ENCODE results near the gene ICA1.
A peak's percentile ranks its signal among the peaks of the same experiment; 100 is the strongest.

The ICA1 gene

GRCh38 chr7:8157296-8157695 is 104.7 kb downstream of the ICA1 start:
- no peak for DNase-seq

DNA sequence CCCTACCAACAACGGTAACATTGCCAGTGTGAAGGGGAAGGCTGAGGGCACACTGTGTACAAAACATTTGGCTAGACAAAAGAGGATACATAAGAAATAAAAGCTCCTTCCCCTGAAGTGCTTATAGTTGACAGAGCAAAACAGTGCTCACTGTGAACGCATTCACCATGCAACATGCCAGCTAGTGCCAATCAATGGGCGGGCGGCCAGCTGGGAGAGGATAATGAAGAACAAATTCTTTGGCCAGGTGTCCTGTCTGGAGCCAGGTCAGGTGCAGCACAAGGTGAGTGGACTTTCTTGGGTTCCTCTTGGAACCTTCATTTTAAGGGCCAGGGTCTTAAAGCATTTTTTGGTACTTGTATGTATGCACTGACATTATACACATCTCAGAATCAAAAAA is 106.1 kb downstream of the ICA1 start:
- peak; percentile 37 for DNase-seq

- peak; percentile 94 for DNase-seq
These were observed 107.7 kb downstream of the ICA1 start for GRCh38 chr7:8154272-8154671.

- no peak for DNase-seq
These were observed 109.3 kb downstream of the ICA1 start for GRCh38 chr7:8152489-8153192.

GRCh38 chr7:8151161-8151725 is 110.7 kb downstream of the ICA1 start:
- DNase-seq = no peak

DNA sequence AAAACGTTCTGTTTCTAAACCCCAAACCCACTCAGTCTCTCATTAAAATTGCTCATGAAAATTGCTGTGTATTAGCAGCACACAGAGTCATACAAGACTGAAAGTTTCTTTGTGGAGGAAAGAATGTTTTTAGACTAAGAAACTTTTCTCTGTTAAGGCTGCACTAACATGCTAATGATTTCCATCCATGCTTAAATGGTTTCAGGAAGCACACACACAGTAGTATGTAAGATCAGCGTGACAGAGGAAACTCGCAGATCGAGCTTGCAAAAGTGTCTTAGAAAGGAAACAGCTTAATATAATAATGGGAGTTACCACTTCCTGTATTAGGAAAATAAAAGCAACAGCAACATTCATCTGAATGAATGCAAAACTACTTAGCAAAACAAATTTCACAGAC is 112.7 kb downstream of the ICA1 start:
- no peak for DNase-seq

GRCh38 chr7:8147760-8148463 is 114.1 kb downstream of the ICA1 start:
- DNase-seq = peak; percentile 20

GRCh38 chr7:8146788-8147413 is 115.1 kb downstream of the ICA1 start:
- DNase-seq = peak; percentile 53

- DNase-seq = no peak
These were observed 115.7 kb downstream of the ICA1 start for GRCh38 chr7:8146106-8146787.

- DNase-seq = no peak
These were observed 117.1 kb downstream of the ICA1 start for GRCh38 chr7:8144856-8145255.

GRCh38 chr7:8143151-8143874 is 118.7 kb downstream of the ICA1 start:
- no peak for DNase-seq

DNA sequence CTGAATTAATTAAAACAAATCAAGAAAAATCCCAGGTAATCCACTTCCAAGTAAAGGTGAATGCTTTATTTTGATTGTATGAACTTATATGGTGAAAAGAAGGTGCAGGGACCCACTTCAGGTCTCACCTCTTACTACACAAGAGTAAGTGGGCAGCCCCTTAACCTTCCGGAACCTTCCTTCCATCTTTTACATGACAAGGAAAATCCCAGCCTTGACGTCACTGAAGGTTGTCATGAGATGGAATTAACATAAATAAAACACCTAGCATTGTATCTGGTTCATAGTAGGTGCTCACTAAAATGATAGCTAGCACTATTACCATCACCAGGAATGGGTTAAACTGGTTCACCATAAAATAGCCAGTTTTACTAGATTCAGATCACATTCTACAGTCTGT is 119.5 kb downstream of the ICA1 start:
- no peak for DNase-seq

- DNase-seq = no peak
These were observed 120.9 kb downstream of the ICA1 start for GRCh38 chr7:8141070-8141469.

- no peak for DNase-seq
These were observed 125.8 kb downstream of the ICA1 start for GRCh38 chr7:8136051-8136730.

GRCh38 chr7:8135417-8135816 is 126.5 kb downstream of the ICA1 start:
- DNase-seq = no peak

DNA sequence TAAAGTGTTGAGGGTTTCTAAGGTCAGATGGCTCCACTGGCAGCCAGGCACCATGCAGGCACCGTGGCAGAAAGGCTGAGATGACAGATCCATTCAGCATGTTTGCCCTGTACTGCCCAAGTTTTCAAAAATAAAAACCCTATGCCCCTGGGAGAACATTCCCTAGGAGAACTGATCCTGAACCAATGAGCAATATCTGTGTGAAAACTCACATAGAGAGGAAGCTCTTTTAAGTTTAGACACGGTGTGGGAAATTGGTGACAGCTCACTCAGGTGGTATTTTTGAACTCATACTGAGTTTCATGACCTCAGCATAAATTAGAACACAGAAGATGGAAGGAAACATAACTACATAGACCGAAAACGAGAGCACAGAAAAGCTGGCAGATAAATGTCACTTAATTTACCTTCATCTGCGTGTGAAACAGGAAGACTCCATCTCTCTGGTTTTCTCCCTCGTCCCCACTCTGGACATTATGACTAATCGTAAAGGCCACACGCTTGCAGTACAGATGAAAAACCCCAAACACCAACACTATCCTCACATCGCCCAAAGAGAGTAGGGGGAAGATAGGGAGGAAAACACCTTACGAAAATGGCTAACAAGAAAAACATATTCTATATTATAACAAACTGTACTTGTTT is 127.8 kb downstream of the ICA1 start:
- DNase-seq = no peak

DNA sequence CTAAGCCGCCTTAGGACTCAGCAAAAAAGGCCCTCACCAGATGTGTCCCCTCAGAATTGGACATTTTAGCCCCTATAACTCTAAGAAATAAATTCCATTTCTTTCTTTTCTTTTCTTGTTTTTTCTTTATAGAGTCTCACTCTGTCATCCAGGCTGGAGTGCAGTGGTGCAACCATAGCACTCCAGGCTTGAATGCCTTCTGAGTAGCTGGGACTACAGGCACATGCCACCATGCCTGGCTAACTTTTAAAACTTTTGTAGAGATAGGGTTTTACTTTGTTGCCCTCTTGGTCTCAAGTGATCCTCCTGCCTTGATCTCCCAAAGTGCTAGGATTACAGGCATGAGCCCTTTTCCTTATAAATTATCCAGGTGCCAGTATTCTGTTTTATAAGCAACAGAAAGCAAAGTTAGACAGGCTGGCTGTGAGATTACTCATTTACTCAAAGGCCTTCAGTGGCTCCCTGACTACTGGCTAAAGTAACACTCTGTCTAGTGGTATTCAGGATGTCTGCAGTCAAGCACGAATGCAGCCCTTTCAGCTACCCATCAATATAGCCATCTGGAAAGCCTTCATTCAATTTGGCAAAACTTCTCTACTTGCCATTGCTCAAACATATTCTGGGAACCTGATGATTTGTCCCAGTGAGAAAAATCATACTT is 128.6 kb downstream of the ICA1 start:
- DNase-seq = no peak

DNA sequence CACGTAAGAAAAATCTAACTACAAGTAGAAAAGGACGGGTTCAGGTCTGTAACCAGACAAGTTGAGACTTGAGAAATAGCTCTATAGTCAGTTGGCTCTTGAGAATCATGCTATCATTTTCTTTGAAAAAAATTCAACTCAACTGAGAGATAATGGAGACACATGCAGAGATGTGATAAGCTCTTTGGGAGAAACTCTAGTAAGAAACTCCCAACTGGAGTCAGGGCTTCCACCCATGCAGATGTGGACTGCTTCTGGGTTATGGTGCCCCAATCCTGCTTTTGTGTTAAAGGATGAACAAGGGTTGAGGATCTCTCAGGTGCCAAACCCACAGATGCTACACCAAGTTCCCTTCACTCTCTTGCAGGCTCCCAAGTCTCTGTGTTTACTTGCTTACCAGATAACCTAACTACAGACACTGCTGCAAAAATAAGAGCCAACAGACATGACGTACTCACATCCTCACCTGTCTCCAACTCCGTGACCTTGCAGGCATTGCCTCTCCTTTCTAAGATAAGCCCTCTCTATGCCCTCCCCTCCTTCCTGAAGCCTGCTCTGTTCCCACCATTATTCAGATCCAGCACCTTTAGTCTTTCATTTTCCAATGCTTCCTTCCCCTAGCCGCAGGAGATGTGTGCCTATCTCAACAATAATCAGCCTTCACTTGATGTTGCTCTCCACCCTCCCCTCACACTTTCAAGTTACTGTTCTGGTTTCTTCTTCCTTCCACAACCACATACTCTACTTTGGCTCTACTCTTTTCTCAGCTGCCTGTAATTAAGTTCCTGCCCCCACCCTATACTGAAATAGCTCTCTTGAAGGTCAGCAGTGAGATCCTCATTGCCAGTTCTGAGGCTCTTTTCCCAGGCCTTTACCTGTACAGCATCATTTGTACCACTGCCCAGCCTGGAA is 130.0 kb downstream of the ICA1 start:
- no peak for DNase-seq

GRCh38 chr7:8130663-8131062 is 131.3 kb downstream of the ICA1 start:
- DNase-seq = no peak

GRCh38 chr7:8129318-8129659 is 132.7 kb downstream of the ICA1 start:
- DNase-seq = no peak

Data from NCI-H748 treated with DMSO at 0.1 percent for 48 hours (cell line).